Hepatic stellate cell (primary cell): ENCODE data around the gene PDCD1.
"Not testable (repeated sequence)": the region's sequence is repeated elsewhere in the genome, so short reads cannot be mapped to it uniquely, and the experiment has no call there.

ENCODE experiments used
- DNase-seq: peaks from one replicate; pipeline ENCODE4 v3.0.0; 2011; ENCODE audit warnings: low spot score

Gene PDCD1

DNA sequence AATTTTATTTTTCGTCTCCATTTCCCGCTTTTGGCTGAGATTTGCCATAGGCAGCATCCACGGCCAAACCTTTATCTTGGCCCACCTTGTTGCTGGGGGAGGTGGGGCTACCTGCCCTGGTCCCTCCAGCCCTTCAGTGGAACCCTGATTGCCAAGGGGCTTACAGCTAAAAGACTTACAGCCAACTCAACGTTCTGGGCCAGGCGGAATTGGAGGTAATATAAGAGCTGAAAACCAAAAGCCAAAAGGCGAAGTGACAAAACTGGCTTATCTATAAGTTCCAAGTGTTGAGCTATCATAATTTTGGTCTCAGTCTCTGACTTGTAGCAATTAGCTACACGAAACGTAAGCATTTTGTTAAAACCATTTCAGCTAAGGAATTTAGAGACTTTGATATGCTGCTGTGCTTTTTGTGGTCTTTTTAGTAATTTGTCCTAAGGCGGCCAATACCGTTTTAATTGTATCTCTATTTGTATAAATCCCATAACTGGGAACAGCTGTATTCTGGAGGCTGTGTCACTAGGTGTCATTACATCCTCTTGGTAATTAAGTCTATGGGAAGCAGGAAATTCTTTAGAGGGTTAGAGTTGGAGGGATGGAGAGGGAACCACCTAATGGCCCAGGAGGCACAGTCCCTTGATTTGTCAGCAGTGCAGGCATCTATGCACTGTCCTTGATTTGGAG is 24.0 kb downstream of the PDCD1 start:
- no peak for DNase-seq

DNA sequence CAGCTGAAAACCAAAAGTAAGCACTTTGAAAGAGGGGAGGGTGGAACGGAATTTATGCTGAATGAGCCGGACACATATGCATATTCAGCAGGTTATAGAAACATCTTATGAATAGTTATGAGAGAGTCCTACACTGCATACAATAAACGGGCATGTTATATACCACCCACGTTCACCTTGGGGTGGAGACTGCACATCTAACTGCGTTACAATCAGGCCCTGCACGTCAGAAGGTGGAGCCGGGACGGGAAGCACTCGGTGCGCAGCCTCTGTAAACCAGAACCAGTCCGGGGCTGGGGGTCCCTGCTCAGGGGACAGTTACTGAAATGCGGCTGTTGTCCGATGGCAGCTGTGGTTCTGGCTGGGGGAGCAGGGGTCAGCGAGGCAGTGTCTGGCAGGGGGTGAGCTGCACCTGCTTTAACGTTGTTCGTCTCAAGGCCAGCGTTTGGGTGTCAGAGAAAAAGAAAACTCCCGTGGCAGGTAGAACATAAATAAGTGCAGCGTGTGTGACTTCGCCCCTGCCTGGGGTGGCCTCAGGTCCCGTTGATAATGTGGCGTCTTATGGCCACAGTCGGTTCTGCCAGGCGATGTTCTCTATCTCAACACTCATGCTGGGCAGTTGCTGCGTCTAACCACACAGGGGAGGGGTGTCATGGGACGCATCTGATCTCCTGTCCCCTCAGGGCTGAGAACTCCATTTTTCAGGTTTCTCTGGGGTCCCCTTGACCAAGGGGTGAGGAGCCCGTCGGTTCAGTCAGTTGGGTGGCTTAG is 24.8 kb downstream of the PDCD1 start:
- not testable (repeated sequence) for DNase-seq

- no peak for DNase-seq
Measured at GRCh38 chr2:241833101-241833663, 25.5 kb downstream of the PDCD1 start.

DNA sequence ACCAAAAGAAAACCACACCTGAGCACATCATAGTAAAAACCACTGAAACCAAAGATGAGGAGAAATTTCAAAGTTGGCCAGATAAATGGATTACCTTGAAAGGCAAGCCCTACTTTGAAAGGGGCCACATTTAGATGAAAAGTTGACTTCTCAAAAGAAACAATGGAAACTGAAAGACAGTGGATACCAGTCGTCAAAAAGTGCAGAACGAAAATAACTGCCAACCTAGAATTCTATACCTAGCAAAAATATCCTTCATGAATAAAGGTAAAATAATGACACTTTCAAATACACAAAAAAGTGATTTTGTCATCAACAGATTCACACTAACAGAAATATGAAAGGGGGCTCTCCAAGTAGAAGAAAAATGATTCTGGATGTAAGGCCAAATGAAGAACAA is 31.3 kb downstream of the PDCD1 start:
- no peak for DNase-seq

DNA sequence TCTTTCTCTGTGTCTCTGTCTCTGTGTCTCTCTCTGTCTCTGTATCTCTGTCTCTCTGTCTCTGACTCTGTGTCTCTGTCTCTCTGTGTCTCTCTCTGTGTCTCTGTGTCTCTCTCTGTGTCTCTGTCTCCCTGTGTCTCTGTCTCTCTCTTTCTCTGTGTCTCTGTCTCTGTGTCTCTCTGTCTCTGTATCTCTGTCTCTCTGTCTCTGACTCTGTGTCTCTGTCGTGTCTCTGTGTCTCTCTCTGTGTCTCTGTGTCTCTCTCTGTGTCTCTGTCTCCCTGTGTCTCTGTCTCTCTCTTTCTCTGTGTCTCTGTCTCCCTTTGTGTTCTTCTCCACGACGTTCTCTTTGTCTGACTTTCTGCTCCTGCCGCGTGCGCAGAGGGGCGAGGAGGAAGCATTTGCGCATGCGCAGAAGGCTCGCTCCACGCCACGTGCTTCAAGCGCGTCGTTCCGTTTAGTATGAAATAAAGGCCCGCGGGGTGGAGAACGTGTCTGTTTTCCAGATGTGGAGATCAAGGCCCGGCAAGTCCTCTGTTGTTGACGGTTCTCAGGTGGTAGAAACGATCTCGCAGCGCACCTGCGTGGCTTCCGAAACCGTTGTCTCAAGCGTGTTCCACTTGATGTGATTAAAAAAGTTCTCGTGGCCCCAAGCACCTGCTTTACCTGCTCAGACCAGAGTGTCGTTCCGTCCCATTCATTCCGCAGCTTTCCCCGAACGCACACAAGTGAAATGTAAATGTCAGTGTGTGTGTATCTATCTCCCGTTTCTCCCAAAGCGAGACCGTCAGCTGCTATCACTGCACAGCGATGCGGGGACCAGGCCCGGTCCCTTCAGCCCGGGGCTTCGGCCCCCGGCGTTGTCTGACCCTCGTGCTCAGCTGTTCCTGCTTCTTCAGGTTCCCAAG is 34.9 kb downstream of the PDCD1 start:
- DNase-seq: not testable (repeated sequence)

- no peak for DNase-seq
Measured at GRCh38 chr2:241822264-241822623, 36.5 kb downstream of the PDCD1 start.

DNA sequence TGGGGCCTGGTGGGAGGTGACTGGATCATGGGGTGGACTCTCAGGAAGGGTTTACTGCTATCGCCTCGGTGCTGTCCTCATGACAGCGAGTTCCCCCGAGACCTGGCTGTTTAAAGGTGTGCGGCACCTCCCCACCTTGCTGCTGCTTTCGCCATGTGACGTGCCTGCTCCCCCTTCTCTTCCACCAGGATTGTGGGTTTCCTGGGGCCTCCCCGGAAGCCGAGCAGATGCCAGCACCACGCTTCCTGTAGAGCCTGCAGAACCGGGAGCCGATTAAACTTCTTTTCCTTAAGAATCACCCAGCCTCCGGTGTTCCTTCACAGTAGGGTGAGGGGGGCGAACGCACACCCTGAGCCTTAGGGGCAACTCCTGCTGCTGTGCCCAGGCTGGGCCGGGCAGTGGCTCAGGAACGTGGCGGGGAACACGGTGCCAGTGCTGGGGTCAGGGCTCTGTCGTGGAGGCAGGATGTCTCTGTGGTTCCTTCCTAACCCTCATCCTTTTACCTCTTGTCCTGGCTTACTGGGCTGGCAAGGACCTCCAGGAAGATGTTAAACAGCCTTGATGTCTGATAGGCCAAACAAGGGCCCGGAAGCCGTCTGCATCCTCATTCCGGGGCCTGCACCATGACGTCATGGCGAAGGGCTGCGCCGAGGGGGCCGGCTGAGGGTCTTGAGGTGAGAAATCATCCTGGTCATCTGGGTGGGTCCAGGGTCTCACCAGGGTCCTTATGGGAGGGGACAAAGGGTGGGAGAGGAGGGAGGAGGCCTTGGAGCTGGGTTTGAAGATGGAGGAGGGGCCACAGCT is 37.0 kb downstream of the PDCD1 start:
- DNase-seq: no peak

DNA sequence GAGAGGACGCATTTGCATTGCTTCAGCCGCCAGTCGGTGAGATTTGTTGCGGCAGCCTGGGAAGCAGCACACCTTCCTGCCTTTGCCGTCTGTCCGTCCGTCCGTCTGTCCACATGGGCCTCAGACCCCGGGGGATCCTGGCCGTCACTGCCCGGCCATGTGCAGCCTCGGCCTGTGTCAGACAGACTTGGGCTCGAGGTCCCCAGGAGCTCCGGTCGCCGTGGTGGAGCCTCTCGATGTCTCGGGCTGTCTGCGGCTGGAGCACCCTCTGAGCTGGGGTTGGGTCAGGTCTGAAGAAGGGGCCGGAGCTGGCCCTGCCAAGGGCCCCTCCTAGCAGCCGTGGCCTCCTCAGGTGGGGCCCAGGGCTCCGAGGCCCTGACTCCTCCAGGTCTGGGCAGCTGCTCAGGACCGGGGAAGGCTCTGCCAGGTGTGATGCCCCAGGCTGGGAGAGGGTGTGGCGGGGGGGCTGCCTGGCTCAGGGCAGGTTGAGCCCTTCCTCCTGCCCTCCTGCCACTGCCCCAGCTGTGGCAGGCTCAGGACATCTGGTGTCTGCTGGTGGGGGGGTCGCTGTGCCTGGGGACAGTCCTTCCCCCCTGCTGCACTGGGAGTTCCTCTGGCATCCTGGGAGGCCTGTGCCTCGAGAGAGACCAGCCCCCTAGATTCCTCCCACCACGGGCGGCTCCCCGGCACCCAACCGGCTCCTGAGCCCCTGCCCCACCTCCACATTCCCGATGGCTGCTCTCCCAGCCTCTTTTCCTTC is 37.9 kb downstream of the PDCD1 start:
- DNase-seq: no peak

DNA sequence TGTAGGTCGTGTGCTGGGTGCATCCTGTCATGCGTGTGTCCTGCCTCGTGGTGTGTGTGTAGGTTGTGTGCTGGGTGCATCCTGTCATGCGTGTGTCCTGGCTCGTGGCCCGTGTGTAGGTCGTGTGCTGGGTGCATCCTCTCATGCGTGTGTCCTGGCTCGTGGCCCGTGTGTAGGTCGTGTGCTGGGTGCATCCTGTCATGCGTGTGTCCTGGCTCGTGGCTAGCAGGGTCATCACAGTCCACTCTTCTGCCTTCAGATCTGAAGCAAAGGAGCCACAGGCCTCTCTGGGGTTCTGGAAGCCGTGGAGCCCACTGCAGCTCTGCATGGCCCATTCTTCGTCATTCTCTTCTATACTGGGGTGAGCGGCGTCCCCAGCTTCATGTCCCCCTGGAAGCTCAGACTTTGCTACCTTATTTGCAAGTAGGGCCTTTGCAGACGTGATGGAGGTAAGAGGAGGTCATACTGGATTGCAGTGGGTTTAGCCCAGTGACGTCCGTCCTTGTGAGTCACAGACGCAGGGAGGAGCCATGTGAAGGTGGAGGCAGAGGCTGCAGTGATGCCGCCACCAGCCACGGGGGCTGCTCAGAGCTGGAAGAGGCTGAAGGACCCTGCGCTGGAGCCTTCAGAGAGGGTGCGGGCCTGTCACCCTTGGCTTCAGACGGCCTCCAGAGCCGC is 38.6 kb downstream of the PDCD1 start:
- DNase-seq: not testable (repeated sequence)

GRCh38 chr2:241818943-241819270 is 39.8 kb downstream of the PDCD1 start:
- no peak for DNase-seq

DNA sequence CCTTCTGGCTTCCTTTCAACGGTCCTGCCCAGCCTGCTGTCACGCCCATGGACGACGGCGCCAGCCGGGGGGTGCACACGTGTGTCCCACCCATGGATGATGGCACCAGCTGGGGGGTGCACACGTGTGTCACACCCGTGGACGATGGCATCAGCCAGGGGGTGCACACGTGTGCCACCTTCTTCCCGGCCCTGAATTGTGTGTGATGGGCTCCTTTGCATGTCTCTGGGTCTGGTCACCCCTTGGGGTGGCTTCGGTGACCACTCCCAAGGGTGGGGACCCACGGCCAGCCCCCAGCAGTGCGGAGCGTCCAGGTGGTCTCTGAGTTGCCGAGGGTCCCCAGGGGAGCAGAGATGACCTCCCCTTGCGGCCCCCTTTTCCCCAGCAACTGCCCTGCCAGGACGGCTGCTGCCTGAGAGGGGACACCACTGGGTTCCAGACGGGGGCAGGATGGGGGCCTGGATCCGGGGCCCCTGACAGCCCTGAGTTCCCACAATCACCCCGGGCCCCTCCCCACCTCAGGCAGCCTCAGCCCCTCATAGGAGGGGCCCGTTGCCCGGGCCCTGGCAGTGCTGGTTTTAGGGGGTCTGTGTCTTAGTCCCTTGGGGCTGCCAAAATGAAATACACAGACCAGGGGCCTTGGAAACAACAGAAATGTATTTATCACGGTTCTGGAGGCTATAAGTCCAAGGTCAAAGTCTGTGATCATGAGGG is 40.3 kb downstream of the PDCD1 start:
- DNase-seq: no peak

DNA sequence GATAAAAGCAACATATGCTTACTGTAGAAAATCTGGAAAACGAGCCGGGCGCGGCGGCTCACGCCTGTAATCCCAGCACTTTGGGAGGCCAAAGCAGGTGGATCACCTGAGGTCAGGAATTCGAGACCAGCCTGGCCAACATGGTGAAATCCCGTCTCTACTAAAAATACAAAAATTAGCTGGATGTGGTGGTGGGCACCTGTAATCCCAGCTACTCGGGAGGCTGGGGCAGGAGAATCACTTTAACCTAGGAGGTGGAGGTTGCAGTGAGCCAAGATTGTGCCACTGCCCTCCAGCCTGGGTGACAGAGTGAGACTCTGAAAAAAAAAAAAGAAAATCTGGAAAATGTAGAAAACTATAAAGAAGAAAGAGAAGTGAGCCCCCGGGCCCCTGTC is 40.9 kb downstream of the PDCD1 start:
- DNase-seq: not testable (repeated sequence)

DNA sequence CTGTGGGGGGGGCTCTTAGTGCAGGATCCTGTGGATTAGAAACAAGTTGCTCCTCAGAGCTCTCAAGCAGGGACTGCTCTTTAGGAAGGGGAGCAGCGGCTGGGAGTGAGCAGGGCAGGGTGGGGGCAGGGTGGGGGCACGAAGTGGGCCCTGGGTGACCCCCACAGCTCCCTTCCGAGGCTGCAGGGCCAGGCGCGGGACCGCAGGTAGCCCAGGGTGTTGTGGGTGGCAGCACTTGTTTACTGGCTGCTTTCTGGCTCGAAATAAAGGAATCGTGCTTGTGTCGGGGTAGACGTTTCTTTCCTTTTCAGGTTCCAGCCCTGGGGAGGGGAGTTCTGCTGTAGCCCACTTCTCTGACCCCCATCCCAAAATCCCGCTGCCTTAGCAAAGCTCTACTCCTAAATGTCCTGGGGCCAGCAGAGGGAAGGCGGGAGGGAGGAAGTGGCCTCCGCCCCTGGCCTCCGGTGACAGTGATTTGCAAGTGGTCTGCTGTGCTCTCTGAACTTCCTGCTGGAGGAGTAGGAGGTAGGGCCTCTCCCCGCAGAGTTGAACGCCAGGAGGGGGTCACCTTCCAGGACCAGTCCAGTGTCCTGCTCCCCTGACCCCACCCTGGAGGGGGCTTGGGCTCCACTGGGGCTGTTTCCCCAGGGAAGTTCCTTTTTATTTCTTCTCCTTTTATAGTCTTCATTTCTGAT is 41.4 kb downstream of the PDCD1 start:
- peak; percentile 7 for DNase-seq

DNA sequence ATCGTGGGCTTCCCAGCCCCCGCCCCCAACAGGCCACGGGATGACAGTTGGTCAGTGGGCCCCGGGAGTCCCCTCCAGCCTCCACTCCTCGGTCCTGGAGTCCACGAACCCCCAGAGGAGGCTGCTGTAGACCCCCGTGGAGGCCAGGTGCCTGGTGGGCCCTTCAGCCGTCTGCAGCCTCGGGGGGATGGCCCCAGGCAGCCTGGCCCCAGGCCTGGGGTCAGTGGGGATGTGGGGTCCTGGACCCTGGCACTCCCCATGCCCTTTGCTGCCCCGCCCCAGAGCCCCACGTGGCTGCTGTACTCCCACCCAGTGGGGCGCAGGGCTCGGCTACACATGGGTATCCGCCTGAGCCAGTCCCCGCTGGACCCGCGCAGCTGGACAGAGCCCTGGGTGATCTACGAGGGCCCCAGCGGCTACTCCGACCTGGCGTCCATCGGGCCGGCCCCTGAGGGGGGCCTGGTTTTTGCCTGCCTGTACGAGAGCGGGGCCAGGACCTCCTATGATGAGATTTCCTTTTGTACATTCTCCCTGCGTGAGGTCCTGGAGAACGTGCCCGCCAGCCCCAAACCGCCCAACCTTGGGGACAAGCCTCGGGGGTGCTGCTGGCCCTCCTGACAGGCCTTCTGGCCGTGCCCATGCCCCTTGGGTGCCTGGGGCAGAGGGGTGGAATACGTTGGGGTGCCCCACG is 42.1 kb downstream of the PDCD1 start:
- DNase-seq: peak; percentile 8

GRCh38 chr2:241815477-241816430 is 42.9 kb downstream of the PDCD1 start:
- peak; percentile 8 for DNase-seq

- DNase-seq: peak; percentile 6
Measured at GRCh38 chr2:241814643-241815476, 43.8 kb downstream of the PDCD1 start.

- no peak for DNase-seq
Measured at GRCh38 chr2:241814393-241814642, 44.4 kb downstream of the PDCD1 start.
